Activated effector memory CD4-positive, alpha-beta T cell treated with anti-CD3 and anti-CD28 coated beads, Interleukin-2, amount 50 U/mL, for 16 hours (primary cell): Measurements from ENCODE around the gene WWC1.

ENCODE experiments used
- DNase-seq: peaks from one replicate; pipeline ENCODE4 v3.0.0-alpha.2; 2020

The WWC1 gene

DNA sequence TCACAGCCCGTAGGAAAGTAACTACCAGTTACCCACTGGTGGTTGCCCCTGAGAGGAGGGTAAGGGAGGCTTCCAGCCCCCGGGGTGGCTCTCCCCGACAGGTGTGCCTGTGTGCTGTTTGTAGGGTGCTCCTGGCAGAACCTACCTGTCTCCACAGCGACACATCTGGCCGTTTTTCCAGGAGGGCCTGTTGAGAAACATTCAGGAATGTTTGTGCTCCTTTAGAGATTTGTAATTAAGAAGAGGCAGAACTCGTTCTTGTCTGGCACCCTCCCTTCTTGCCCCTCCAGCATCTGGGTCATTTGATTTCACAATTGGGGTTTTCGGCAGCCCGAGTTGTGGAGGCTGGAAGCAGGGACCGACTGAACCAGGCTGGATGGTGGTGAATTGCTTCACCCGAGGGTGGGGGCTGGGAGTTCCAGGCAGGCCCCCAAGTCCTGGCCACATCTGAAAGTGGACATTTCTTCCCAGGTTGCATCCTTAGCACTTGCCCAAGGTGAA lies 74.2 kb downstream of the WWC1 start:
- no peak for DNase-seq

DNA sequence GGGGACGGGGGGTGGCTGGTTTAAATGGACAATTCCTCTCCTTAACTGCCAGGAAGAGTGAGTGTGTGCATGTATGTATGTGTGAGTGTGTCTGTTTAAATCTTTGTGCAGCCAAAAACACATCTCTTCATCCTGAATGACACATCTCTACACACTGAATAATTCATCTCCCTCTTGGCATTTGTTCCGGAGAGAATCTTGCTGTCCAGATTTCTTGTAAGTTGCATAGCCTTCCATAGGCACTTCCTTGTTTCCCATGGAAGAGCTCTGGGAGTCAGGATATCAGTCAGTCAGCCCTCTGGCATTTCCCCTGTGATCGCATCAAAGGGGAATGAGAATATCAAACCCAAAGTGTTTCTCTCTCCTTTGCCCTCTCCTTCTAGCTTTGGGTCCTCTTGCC lies 74.7 kb downstream of the WWC1 start:
- no peak for DNase-seq

DNA sequence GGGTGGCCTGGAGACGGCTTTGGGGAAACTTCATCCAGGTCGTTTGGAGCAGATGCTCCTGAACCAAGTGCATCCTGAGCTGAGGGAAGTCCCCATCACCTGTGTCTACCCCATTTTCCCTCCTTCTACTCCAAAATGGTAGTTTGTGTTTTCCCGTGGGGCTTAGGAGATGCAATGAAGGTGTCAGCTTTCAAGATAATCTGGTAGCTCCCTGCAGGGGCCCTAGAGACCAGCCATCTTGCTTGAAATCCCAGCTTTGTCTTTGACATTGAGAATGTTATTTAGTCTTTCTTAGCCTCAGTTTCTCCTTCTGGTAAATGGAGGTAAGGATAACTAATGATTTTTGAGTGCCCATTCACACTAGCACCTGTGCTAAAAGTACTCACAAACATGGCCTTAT lies 77.4 kb downstream of the WWC1 start:
- no peak for DNase-seq

DNA sequence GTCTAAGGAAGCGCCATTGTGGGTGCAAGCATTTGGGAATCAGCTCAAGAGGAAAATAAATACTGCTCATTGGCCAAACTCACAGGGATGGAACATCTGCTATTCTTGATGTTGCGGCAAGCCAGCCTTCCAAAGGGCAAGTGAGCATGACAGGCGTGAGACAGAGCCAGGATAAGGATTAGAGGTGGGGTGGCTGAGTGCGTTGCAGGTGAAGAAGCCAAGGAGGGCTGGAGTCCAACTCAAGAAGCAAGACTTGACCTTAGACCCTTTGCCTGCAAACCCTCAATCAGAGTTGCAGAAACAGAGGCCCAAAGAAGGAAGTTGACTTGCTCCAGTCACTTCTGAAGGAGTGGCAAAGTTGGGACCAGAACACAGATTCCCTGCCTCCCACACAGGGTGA lies 79.4 kb downstream of the WWC1 start:
- no peak for DNase-seq

DNA sequence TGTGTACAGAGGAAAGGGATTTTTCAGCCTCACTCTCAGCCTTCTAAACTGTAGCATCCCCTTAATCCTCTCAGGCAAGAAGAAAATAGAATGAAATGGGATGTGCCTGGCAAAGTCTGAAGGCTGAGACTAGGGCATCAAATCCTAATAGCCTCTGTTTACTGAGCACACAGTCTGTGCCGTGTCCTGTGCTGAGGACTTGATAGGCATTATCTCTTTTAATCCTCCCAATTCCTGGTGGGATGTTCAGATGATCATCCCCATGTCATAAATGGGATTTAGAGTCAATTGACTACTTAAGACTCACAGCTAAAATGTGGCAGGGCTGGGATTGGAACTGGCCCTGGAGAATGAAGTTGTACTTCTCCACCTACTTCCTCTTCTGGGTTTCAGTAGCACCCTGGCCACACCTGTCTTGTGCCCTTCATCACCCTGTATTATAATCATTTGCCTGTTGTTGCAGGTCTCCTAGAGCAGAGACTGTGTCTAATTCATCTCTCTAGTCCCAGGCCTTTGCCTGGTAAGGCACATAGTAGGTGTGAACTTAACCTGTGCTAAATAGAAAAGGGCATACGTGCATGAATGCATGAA lies 81.0 kb downstream of the WWC1 start:
- no peak for DNase-seq

DNA sequence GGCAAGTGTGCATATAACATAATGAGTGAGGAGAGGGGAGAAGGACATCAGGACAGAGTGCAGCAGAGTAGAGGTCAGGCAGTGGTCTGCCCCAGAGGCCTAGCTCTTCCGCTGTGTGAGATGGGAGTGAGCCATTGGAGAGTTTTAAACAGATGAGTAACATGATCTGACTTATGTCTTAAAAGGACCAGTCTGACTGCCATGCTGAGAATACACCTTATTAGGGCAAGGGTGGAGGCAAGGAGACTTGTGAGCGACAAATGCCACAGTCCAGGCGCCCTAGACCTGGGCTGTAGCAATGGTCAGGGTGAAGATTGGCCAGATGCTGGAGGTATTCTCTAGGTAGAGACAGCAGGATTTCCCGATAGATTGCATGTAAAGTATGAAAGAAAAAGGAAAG lies 83.1 kb downstream of the WWC1 start:
- no peak for DNase-seq

DNA sequence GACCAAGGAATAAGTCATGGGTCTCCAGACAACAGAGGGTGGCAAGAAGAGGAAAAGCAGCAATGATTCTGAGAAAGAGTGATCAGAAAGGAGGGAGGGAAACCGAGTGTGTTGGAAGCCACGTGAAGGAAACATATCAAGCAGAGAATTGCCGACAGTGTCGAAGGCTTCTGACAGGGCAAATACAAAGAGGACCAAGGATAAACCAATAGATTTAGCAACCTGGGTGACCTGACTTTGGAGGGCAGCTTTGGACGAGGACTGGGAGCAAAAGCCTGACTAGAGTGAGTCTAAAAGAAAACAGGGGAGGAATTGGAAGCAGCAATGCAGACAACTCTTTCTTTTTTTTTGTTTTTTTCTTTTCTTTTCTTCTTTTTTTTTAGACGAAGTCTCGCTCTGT lies 83.8 kb downstream of the WWC1 start:
- DNase-seq, result no peak

DNA sequence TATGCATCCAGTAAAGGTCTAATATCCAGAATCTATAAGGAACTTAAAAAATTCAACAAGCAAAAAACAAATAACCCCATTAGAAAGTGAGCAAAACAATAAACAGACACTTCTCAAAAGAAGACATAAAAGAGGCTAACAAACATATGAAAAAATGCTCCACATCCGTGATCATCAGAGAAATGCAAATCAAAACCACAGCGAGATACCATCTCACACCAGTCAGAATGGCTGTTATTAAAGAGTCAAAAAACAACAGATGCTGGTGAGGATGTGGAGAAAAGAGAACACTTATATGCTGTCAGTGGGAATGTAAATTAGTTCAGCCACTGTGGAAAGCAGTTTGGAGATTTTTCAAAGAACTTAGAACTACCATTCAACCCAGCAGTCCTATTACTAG lies 86.1 kb downstream of the WWC1 start:
- DNase-seq, result no peak

DNA sequence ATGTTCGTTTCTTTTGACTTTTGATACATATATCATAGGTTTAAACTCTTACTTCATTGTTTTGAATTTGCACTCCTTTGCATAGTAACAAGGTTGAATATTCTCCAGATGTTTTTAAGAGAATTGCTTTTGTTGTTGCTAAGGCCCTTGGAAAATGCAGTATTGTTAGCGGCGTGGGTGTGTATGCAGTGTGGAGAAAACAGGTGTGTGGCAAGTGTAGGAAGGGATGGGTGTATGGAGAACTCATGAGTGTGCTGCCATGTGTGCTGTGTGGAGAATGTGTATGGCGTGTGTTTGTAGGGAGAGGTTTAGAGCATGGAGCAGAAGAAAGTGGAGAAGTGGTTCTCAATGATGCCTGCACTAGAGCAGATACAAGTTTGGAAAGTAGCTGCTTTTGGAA lies 87.3 kb downstream of the WWC1 start:
- no peak for DNase-seq

DNA sequence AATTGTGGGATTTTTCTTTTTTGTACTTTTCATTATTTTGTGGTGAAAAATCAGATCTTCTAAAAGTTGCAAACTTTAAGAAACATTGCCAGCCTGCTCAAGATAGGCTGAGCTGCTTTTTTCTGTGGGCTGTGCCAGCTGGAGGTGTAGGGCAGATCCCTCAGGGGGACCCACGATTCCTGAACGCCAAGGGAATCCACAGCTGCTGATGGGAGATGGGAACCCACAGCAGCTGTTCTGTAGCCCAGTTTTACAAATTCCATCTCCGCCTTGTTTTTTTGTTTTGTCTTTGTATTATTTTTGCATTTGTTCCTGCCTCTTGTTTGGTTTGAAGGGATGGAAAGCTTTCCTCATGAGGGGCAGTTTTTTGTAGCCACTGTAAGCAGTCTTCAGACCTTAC lies 91.0 kb downstream of the WWC1 start:
- DNase-seq, result no peak

DNA sequence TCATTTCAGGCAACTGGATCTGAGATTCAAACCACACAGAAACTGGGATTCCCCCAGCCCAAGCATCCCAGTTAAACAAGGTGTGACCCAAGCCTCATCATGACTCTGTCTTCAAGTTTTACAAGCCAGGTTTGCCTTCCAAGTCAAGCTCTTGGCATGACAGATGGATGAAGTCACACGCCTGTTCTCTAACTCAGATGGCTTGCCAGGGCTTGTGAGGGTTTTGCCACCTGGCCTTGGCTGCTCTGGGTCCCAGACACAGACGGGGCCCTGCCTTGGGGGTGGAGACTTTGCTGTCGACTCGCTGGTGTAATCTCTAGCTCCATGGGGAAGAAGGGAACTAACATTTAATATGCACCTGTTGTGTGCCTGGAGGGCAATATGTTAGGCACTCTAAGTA lies 99.0 kb downstream of the WWC1 start:
- DNase-seq, result no peak

DNA sequence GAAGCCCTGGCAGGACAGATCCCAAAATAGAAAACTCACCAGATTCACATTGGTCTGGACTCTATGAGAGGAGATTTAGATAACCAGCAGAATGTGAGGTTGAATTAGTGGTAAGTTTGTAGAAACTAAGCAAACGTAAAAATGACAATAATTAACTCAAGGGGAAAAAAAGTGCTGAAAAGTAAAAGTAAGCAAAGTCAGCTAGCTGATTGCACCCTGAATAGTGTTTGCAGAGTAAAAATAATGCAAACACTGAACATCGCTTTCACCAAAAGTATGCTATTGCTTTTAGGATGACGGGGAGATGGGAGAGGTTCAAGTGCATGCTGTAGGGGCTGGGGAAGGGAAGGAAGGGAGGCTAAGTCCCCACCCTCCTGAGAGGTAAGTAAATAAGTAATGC lies 102.3 kb downstream of the WWC1 start:
- DNase-seq, result no peak

DNA sequence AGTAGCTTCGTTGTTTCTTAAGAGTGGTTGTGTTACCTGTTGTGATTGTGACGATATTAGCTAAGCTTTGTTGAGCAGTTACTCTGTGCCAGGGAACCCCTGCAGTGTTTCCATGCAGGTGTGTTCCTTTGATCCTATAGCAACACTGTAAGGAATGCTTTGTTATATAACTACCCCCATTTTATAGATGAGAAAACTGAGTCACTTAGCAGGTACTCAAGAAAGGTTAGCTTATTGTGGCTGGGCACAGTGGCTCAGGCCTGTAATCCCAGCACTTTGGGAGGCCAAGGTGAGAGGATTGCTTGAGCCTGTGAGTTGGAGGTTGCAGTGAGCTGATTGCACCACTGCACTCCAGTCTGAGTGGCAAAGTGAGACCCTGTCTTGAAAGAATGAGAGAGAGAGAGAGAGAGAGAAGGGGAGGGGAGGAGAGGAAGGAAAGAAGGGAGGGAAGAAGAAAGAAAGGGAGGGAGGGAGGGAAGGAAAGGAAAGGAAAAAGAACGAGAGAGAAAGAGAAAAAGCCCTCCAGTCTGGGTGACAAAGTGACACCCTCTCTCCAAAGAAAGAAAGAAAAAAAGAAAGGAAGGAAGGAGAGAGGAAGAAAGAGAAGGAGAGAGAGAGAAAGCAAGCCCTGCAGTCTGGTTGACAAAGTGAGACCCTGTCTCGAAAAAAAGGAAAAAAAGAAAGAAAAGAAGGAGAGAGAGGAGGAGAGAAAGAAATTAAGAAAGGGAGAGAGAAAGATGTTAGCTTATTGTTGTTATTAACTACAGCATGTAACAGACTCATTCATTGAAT lies 109.2 kb downstream of the WWC1 start:
- DNase-seq, result no peak

DNA sequence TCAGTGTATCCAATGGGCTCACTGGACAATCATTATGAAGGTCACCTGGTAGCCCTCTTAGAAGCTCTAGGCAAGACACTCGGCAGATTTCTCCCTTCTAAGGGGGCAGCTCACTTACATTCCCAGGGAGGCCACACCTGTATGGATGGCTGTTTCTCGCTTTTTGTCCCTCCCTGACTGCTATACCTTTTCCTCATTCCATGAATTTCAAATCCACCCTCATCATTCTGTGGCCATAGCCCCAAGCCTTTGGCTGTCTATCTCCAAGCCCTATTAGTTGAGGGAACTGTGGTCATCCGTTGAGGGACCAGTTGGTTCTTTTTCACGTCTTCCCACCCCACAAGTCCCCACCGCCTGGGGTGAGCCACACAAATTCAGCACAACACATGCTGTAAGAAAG lies 109.8 kb downstream of the WWC1 start:
- no peak for DNase-seq

DNA sequence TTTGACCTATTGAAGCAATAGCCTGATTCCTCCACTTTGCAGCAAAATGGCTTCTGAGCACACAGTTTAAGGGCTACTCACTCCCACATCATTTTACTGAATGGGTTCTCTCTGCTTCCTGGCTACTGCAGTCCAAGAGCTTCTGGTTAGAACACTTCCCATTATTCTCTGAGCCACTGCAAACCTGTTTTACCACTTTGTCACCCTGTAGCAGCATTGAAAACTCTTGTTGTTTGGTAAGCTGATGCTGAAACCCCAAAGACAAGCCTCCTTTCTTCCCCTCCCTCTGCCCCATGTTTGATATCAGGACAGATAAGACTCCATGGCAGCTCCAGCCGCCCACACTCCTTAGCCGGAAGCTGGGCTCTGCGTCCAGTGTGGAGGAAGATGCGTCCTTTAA lies 110.4 kb downstream of the WWC1 start:
- DNase-seq, result no peak

DNA sequence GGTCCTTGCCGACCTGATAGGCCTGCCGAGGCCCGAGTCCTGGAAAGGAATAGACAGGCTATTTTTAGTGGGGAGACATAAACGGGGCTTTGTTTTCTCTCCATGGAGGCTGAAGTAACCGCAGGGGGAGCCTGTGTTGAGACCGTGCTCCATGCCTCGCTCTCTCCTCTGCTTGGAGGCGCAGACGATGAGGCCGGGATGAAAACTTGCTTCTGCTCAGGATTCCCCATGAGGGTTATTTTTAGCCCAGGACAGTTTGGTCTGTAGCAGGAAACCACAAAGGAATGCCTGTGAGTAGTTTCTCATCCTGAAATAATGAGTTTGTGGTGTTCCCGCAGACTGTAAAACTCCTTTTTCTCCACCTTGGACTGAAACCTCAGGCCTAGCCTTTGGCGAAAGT lies 112.9 kb downstream of the WWC1 start:
- no peak for DNase-seq

DNA sequence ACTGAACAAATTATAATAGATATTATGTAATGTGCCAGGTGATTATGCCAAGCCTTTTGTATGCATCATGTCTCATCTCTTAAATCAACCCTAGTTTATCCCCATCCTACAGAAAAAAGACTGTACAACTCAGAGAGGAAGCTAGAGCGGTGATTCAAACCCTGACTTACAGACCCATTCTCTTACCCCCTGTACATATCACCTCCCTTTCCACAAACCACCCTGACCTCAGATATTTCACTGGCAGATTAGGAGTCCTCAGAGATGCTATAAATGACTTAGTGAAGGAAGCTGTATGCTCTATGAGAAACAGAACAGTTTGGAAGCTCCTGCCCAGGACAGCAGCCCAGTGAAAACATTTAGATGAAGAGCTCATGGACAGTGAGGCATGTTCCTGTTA lies 115.8 kb downstream of the WWC1 start:
- no peak for DNase-seq

DNA sequence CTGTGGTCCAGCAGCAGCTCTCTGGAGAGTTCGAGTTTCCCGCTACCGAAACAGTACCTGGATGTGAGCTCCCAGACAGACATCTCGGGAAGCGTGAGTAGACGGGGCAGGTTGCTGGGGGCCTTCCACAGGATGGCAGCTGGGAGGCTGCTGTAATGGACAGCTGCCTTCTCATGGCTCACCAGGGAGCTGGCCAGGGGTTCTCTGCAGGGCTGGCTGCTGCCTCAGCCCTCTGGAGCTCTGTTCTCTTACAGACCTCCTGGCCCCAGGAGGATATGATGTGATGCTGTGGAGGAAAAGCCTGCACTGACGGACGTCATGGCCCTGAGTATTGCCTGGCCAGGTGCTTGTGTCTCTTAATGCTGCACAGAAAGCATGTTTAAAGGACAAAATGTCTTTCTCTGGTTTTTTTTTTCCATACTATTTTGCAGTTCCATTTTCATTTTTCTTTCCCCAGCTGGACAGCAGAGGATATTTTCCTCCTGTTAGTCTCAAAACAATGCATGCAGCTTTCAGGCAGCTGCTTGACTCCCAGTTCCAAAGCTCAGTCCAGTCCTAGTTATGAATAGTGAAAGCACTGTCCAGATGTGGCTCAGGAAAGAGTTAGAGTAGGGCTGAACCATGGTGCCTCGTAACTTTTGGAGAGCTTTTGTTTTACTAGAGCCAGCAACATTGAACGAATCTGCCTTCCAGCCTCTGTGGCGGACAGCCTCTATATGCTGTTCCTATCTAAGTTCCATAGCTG lies 117.3 kb downstream of the WWC1 start:
- no peak for DNase-seq

DNA sequence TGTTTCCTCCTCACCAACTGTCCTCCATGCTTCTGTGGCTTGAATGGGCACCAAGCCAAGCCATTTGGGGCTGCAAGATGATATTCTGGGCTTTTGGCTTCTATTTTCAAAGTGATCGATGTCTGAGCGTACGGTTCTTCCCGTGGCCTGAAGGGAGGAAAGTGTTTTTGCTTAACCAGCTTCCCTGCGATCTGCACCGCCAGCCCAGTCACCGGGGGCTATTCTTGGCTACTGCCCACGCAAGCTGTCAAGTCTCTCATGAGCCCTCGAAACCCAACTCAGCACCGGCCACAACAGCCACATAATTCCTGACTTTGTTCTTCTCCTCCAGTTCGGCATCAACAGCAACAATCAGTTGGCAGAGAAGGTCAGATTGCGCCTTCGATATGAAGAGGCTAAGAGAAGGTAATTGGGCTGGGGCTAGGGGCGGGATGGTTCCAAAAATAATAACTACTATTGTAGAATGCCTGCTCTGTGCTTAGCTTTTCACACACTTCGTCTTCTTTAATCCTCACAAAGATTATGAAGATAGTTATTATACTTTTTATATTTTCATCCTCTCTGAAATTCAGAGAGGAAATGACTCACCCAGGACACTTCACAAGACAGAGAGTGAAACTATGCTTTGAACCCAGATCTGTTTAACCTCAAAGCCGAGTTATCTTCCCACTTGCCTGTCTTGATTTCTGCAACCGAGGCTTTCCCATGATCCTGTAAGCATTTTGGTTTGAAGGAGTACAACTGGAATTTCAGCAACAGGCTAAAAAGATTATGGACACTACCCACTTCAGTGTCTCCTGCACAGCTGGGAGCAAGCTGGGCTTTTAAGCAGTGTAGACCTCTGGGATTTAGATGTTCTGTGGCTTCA lies 118.4 kb downstream of the WWC1 start:
- DNase-seq, result peak; percentile 70

DNA sequence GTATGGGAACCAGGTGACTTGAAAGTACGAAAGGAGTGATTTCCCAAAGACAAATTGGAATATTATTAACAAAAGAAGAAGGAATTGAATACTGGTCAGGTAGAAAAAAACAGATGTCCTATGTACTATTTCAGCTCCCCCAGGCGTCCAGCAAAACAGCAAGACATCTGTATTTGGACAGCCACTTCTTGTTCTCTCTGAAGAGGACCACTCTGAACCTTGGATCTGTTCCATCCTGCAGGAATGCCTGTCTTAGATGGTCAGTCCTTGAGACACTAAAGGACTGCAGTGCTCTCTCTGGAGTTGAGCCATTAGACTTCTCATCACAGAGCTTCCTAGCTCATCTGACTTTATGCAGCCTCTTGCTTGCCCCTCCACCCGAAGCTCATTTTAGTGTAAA lies 120.4 kb downstream of the WWC1 start:
- DNase-seq, result no peak

DNA sequence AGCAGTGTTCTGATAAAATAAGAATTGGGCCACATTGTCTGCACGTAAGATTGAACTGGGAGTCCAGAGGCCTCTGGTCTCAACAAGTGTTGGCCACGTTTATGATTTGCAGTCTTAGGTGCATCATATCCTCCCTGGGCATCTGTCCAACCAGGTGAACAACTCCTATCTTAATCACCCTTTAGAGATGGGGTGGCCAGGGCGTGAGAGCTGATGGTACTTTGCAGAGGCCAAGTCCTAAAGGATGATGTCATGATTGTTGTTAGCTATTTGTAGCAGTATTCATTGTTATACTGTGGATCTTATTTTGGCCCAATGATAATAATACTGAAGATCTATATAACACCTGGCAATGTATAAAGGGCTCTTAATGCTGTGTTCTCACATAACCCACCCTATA lies 121.6 kb downstream of the WWC1 start:
- no peak for DNase-seq

DNA sequence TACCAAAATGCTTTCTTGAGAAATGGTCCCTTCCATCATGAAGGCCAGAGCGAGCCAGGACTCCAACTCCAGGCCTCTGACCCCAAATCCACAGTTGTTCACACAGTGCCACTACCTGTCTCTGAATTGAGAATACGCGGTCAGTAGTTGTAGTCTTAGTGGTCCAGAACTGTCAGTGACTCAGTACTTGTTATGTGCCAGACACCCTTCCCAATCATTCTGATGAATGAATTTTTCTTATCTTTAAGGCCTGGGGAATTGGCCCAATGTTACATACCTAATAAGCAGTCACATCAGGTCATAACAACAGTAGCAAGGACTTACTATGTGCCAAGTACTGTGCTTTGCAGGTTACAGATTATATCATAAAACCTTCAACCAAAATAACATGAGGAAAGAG lies 122.2 kb downstream of the WWC1 start:
- no peak for DNase-seq

DNA sequence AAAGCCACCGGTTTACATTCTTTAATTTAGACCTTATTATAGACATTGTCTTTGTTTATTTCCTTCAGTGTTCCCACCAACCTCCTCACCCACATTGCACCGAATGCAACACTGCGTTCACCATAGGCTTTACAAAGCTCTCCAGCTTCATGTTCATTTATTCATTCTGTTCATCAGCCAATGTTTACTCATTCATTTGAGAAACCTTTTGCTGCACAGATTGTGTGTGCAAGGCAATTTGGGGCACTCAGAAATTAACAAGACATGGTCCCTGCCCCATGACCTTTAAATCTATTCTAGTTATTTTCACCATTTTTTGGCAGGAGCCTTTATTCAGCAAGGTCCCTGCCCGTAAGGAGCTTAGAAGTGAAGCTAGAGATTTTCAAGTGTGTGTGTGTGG lies 124.0 kb downstream of the WWC1 start:
- no peak for DNase-seq
